Measurements from ENCODE around the gene KRT39. TPM values are rescaled to one million over a fixed set of nuclear protein-coding genes. Genes with fewer than 3 reads are reported as not detected.
"Not testable (repeated sequence)": the region's sequence is repeated elsewhere in the genome, so short reads cannot be mapped to it uniquely, and the experiment has no call there.

The KRT39 gene
- not detected for total RNA-seq

DNA sequence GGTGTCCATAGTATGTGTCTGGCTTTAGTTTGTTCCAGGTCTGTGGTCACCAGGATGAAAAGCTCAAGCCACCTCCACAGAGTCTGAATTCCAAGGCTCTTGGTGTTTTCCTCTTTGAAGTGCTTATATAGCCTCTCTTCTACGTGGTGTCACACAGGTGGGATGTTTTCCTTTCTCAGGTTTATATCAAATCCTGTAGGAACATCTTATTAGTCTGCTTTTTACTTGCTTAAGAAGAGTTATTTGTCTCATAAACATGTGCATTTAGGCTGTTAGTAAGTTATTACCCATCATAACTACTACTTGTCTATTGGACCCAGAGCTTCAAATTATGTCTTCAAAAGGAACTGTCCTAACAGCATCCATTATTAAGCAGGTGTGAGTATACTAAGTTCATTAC, at the start of gene KRT39:
Gene KRT39 (minus strand): TSS at position 101 of the 400 bp plus-strand sequence. CDS start 92 bp downstream, at position 9.
- no peak for DNase-seq

DNA sequence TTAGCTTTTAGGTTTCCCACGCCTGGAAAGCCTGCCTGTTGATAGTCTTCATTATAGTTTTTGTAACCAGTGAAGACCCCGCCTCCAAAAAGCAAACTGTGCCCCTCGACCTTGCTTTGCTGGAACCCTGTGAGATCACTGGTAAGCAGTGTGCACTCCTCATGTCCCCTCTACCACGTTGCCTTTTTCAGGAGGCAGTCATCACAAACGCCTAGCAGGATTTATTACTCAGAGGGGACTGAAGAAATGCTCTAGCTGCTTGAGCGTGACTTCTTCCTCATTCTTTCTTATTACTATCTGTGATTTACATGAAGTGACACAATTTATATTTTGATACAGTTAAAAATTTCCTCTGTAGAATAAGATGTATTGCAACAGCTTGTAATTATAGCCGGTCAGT, 48.7 kb upstream of the KRT39 start:
- Mint-ChIP-seq H3K27me3 (ENCODE audit: low read depth) (peaks cover 4% of the 10 kb centered on the region), H3K4me1 (ENCODE audit: low read depth) (no peaks in the 10 kb centered on the region), H3K9me3 (no peaks in the 10 kb centered on the region), H3K4me3 (no peak overlapping the region), H3K36me3 (ENCODE audit: insufficient read depth) (no peaks in the 10 kb centered on the region)
- DNase-seq (no peak), ATAC-seq (no peak)

More for the DNA sequence above, at the start of gene KRT39:
- Mint-ChIP-seq H3K36me3 (ENCODE audit: insufficient read depth) (no peaks in the 10 kb centered on the region), H3K4me1 (ENCODE audit: low read depth) (peaks cover 5% of the 10 kb centered on the region), H3K4me3 (no peak within 1 kb of the TSS), H3K9me3 (no peaks in the 10 kb centered on the region), H3K27me3 (ENCODE audit: low read depth) (peaks cover 18% of the 10 kb centered on the region)
- ATAC-seq = no peak

DNA sequence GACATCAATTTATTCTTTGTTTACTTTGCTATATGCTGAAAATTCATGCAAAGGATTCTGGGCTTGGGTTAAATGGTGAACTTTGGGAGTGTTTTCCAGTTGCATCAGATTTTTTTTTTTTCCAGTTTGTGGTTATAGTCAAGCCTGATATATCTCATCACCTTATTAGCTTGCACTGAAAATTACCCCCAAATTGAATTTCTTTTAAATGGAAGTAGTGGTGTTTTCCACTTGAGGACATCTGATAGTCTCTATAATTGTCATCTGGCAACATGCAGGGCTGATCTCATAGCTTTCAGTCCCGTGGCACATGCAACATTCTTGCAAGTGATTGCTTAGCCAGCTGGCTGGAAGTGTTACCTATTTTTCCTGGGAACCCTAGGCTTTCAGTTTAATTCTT, 46.9 kb upstream of the KRT39 start:
- no peaks in the 10 kb centered on the region for H3K36me3 Mint-ChIP-seq (ENCODE audit: insufficient read depth)
- no peak for DNase-seq
- H3K27me3 Mint-ChIP-seq (ENCODE audit: low read depth) = peaks cover 4% of the 10 kb centered on the region
- H3K4me1 Mint-ChIP-seq (ENCODE audit: low read depth) = no peaks in the 10 kb centered on the region
- no peaks in the 10 kb centered on the region for H3K9me3 Mint-ChIP-seq
- no peak for ATAC-seq
- H3K4me3 Mint-ChIP-seq = no peak overlapping the region

DNA sequence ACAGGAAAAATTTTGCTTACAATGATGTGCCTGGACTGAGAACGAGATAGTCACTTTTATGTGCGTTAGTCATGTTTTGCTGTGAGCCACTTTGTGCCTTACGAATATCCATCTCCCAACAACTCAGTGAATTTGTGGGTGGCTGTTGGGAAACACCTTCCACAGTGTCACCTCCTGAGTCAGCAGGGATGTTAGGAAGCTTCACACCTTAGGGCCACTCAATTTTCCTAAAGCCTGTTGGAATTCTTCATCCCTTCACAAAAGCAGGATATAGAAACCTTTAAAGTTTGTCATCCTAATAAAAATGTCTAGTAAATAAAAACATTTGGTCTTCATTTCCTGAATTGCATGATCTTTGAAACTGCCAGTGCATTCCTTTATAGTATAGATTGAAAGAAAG, 46.4 kb upstream of the KRT39 start:
- Mint-ChIP-seq H3K4me1 (ENCODE audit: low read depth) (no peaks in the 10 kb centered on the region), H3K36me3 (ENCODE audit: insufficient read depth) (no peaks in the 10 kb centered on the region), H3K4me3 (no peak overlapping the region), H3K27me3 (ENCODE audit: low read depth) (peaks cover 4% of the 10 kb centered on the region), H3K9me3 (no peaks in the 10 kb centered on the region)
- DNase-seq (no peak), ATAC-seq (no peak)

DNA sequence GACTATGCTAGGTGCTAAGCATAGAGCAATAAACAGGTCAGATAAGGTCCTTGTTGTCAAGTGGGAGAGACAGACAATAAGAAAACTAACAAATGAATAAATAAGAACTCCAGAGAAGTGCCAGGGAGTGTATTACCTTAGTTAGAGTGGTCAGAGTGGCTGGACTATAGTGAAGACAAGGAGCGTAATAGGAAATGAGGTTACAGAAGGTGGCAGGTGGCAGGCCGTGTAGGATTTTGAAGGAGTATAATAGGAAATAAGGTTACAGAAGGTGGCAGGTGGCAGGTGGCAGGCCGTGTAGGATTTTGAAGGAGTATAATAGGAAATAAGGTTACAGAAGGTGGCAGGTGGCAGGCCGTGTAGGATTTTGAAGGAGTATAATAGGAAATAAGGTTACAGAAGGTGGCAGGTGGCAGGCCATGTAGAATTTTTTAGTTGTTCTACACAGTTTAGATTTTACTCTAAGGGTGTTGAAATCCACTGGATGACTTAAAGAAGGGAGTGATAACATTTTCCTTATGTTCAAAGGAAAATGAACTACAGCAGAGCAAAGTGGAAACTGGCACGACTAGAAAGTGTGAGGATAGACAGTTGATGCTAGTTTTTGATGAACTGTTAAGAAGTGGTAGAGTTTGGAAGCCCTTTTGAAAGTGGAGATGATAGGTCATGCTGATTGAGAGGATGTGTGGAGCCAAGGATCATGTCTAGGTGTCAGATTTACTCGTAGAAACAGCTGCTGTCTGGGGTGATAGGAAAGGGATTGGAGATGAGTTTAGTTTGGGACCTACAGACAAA, 45.8 kb upstream of the KRT39 start:
- Mint-ChIP-seq H3K4me1 (ENCODE audit: low read depth) (no peaks in the 10 kb centered on the region), H3K9me3 (no peaks in the 10 kb centered on the region), H3K36me3 (ENCODE audit: insufficient read depth) (no peaks in the 10 kb centered on the region), H3K27me3 (ENCODE audit: low read depth) (peaks cover 4% of the 10 kb centered on the region), H3K4me3 (no peak overlapping the region)
- ATAC-seq (no peak), DNase-seq (no peak)

DNA sequence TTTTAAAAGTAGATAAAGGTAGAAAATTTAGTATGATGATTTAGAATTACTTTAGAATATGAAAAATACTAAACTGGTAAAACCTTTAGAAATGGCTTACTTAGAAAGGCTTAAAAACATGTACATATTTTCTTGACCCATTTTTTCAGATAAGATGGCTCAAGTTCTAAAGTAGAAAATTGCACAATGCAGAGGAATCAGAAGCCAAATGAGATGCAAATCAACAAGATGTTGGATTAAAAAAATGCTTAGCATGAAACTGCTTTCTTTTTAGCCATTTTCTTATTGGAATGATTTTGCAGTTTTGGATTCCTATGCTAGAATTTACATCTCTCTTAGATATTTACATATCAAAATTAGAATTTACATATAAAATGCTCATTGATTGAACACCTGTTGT, 43.7 kb upstream of the KRT39 start:
- Mint-ChIP-seq H3K36me3 (ENCODE audit: insufficient read depth) (no peaks in the 10 kb centered on the region), H3K9me3 (no peaks in the 10 kb centered on the region), H3K4me3 (no peak overlapping the region), H3K27me3 (ENCODE audit: low read depth) (peaks cover 6% of the 10 kb centered on the region), H3K4me1 (ENCODE audit: low read depth) (no peaks in the 10 kb centered on the region)
- no peak for DNase-seq
- no peak for ATAC-seq

DNA sequence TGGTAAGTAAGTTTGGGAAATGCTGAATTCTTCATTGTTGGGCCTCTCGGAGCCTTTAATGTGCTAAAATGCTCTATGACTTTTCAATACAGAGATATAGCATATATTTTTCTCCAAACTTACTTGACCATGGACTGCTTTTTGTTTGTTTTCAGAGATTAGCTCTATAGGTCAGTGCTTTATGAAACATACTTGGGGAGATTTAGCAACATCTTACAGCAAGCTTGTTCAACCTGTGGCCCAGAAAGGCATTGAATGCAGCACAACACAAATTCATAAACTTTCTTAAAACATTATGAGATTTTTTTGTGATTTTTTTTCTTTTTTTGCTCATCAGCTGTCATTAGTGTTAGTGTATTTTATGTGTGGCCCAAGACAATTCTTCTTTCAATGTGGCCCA, 43.2 kb upstream of the KRT39 start:
- ATAC-seq (no peak), DNase-seq (no peak)
- no peaks in the 10 kb centered on the region for H3K4me1 Mint-ChIP-seq (ENCODE audit: low read depth)
- H3K4me3 Mint-ChIP-seq = no peak overlapping the region
- H3K27me3 Mint-ChIP-seq (ENCODE audit: low read depth) = peaks cover 5% of the 10 kb centered on the region
- no peaks in the 10 kb centered on the region for H3K36me3 Mint-ChIP-seq (ENCODE audit: insufficient read depth)
- H3K9me3 Mint-ChIP-seq = no peaks in the 10 kb centered on the region

DNA sequence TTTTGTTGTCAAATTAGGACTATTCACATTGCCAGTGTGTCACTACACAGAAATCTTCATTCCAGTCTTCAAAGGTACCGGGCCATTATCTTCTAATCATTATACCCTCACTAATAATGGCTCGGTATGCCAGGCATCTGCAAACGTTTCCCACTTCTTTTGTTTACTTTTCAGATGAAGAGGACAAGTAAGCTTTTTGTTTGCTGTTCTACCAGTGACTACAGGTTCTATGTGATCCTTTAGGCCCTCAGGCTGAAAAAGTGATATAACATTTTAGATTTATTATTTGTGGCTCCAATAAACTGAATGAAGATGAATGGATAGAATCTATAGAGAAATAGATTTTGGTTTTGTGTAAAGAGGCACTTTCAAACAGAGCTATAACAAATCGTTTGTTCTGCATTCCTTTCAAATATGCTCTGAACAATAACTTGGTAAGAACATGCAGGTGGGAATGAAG, 42.6 kb upstream of the KRT39 start:
- ATAC-seq (no peak), DNase-seq (no peak)
- H3K4me3 Mint-ChIP-seq = no peak overlapping the region
- no peaks in the 10 kb centered on the region for H3K36me3 Mint-ChIP-seq (ENCODE audit: insufficient read depth)
- H3K9me3 Mint-ChIP-seq = no peaks in the 10 kb centered on the region
- peaks cover 2% of the 10 kb centered on the region for H3K27me3 Mint-ChIP-seq (ENCODE audit: low read depth)
- H3K4me1 Mint-ChIP-seq (ENCODE audit: low read depth) = no peaks in the 10 kb centered on the region

DNA sequence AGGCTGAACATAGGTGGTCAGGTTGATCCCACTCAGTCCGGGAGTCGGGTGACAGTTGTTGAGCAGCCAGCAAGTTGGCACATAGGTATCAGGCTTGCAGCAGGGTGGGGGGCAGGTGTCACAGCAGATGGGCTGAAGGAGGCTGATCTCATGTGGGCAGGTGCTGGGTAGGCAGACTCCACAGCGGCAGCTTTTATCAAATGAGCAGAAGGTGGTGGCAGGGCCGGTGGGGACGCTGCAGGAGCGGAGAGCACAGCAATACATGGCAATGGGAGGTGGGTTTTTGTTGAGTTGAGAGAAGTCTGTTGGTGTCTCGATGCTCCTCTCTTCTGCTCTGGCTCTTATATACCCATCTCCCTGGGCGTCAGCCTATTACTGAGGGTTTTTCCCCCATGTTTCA, 42.1 kb upstream of the KRT39 start, which contains the start of gene KRTAP3-1:
Gene KRTAP3-1 (minus strand): TSS at position 318 of the 400 bp plus-strand sequence. CDS start 54 bp downstream, at position 264.
- ATAC-seq (no peak), DNase-seq (no peak)
- no peak within 1 kb of the TSS for H3K4me3 Mint-ChIP-seq
- no peaks in the 10 kb centered on the region for H3K4me1 Mint-ChIP-seq (ENCODE audit: low read depth)
- no peaks in the 10 kb centered on the region for H3K36me3 Mint-ChIP-seq (ENCODE audit: insufficient read depth)
- peaks cover 4% of the 10 kb centered on the region for H3K27me3 Mint-ChIP-seq (ENCODE audit: low read depth)
- H3K9me3 Mint-ChIP-seq = no peaks in the 10 kb centered on the region

DNA sequence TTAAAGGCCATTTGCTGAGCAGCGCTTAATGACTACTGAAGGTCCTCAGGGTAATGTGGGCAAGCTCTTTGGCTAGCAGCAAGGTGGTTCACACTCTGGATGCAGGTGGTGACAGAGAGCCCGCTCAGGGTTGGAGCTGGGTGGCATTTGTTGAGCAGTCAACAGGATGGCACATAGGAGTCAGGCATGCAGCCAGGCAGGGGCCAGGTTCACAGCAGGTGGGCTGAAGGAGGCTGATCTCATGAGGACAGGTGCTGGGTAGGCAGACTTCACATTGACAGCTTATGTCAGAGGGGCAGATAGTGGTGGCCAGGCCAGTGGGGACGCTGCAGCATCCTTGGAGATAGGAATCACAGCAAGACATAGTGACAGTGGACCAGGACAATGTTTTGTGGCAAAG, 37.6 kb upstream of the KRT39 start:
- DNase-seq (no peak), ATAC-seq (no peak)
- H3K4me3 Mint-ChIP-seq = no peak overlapping the region
- no peaks in the 10 kb centered on the region for H3K36me3 Mint-ChIP-seq (ENCODE audit: insufficient read depth)
- no peaks in the 10 kb centered on the region for H3K9me3 Mint-ChIP-seq
- peaks cover 7% of the 10 kb centered on the region for H3K27me3 Mint-ChIP-seq (ENCODE audit: low read depth)
- no peaks in the 10 kb centered on the region for H3K4me1 Mint-ChIP-seq (ENCODE audit: low read depth)

DNA sequence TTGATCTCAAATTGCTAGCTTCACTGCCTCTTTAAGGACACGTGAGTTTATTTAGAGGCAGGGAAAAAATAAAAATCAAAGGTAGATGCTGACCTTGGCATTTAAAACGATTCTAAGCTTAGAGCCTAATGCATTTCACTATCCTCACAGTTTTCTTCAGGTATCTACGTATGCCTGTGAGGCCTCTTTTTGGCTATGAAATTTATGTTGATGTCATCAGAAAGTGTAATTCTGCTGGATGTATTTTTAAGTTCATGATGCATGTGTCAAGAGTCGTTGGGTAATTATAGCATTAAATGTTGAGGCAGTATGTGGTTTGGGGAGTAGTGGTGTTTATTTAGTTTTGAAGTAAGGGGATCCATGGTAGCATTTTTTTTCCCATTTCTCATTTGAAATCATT, 37.2 kb upstream of the KRT39 start:
- no peaks in the 10 kb centered on the region for H3K4me1 Mint-ChIP-seq (ENCODE audit: low read depth)
- H3K27me3 Mint-ChIP-seq (ENCODE audit: low read depth) = peaks cover 12% of the 10 kb centered on the region
- no peaks in the 10 kb centered on the region for H3K36me3 Mint-ChIP-seq (ENCODE audit: insufficient read depth)
- no peak overlapping the region for H3K4me3 Mint-ChIP-seq
- DNase-seq = no peak
- H3K9me3 Mint-ChIP-seq = no peaks in the 10 kb centered on the region
- ATAC-seq = no peak

DNA sequence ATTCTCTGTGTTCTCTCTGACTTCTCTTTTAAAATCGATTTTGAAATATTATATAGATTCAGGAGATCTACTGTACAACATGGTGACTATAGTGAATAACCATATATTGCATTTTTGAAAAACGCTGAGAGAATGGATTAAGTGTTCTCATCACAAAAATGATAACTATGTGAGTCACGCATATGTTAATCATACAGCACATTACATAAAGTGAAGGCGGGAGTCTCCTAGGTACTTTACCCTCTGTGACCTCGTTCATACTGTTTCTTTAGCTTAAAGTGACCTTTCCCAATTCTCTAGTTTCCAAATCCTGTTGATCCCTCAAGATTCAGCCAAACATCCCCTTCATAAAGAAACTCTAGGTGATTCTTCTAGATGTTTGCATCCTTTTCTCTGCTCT, 36.1 kb upstream of the KRT39 start:
- DNase-seq = no peak

DNA sequence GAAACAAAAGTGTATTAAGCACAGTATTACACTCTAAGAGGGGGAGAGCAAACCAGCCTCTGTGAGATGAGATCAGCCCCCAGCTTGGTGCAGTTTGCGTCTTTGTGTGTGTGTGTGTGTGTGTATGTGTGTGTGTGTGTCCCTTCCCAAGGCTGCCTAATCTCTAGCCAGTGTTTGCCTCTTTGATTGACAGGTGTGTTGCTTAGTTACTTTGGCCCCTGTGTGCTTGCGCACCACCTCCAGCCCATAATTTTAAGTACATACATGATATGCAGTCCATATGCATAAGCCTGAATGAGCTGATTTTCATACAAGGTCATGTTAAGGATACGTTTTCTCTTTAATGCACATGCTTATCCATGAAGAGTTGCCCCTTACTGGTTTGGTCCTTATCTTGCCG, 35.0 kb upstream of the KRT39 start:
- H3K27me3 Mint-ChIP-seq (ENCODE audit: low read depth) = peaks cover 21% of the 10 kb centered on the region
- DNase-seq = no peak

More for the DNA sequence above, 36.1 kb upstream of the KRT39 start:
- no peaks in the 10 kb centered on the region for H3K9me3 Mint-ChIP-seq
- ATAC-seq = no peak
- no peaks in the 10 kb centered on the region for H3K36me3 Mint-ChIP-seq (ENCODE audit: insufficient read depth)
- no peak overlapping the region for H3K4me3 Mint-ChIP-seq
- no peaks in the 10 kb centered on the region for H3K4me1 Mint-ChIP-seq (ENCODE audit: low read depth)
- peaks cover 16% of the 10 kb centered on the region for H3K27me3 Mint-ChIP-seq (ENCODE audit: low read depth)

DNA sequence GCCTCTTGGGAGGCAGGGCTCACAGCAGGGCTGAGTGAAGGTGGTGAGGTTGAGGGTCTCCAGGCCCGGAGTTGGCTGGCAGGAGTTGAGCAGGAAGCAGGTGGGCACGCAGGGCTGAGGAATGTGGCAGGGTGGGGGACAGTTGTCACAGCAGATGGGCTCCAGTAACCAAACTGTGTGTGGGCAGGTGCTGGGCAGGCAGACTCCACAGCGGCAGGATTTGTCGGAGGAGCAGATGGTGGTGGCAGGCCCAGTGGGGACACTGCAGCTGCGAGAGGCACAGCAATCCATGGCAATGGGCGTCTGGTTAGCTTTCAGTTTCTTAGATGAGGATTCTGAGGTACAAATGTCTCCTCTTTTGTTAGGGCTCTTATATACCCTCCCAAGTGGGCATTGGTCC, 32.8 kb upstream of the KRT39 start, which contains the start of gene KRTAP3-2:
Gene KRTAP3-2 (minus strand): TSS at position 344 of the 400 bp plus-strand sequence. CDS start 53 bp downstream, at position 291.
- not testable (repeated sequence) for DNase-seq; H3K4me3 Mint-ChIP-seq; H3K4me1 Mint-ChIP-seq (ENCODE audit: low read depth); H3K9me3 Mint-ChIP-seq; ATAC-seq; H3K36me3 Mint-ChIP-seq (ENCODE audit: insufficient read depth)
- peaks cover 29% of the 10 kb centered on the region for H3K27me3 Mint-ChIP-seq (ENCODE audit: low read depth)

More for the DNA sequence above, 35.0 kb upstream of the KRT39 start:
- no peaks in the 10 kb centered on the region for H3K4me1 Mint-ChIP-seq (ENCODE audit: low read depth)
- H3K36me3 Mint-ChIP-seq (ENCODE audit: insufficient read depth) = no peaks in the 10 kb centered on the region
- no peak overlapping the region for H3K4me3 Mint-ChIP-seq
- no peaks in the 10 kb centered on the region for H3K9me3 Mint-ChIP-seq
- ATAC-seq = no peak

DNA sequence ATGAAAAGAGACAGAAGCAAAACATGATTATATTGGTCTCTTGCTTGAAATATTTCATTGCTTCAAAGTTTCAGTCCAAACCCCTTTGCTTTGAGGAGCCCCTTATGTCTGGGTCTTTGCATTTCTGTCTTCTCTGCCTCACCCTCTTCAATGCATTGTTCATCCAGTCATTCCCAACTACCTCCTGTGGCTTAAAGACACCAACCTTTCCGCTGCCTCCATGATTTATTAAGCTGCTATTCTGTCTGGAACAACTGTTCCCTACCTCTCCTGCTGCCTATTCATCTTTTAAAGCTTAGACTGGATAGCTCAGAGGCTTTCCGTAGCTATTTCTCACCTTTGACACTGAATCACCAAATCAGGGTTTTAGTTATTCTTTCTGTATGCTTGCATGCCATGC, 30.6 kb upstream of the KRT39 start:
- no peaks in the 10 kb centered on the region for H3K4me1 Mint-ChIP-seq (ENCODE audit: low read depth)
- no peak for DNase-seq
- ATAC-seq = no peak
- no peaks in the 10 kb centered on the region for H3K9me3 Mint-ChIP-seq
- peaks cover 44% of the 10 kb centered on the region for H3K27me3 Mint-ChIP-seq (ENCODE audit: low read depth)
- no peak overlapping the region for H3K4me3 Mint-ChIP-seq
- H3K36me3 Mint-ChIP-seq (ENCODE audit: insufficient read depth) = no peaks in the 10 kb centered on the region
